CD4-positive, alpha-beta T cell (primary cell): Measurements from ENCODE around the gene POLR3H. TPM values are rescaled to one million over a fixed set of nuclear protein-coding genes. Genes with fewer than 3 reads are reported as not detected.

Experiments
- ATAC-seq: fragments of 200-7000 bp; cut with Tn5 transposase; one replicate; pipeline ENCODE4 v1.10.0; 2022; ENCODE audit warnings: mild to moderate bottlenecking; ENCODE audit not compliant: poor library complexity
- CTCF ChIA-PET: fragments of 350-600 bp; sonication (Branson Sonifier 250); formaldehyde crosslinking; loops from one replicate; lab custom pipeline; 2021; ENCODE audit warnings: antibody characterized with exemption, inconsistent platforms; lab: Charles Lee
- POLR2A ChIA-PET: fragments of 350-600 bp; sonication (Branson Sonifier 250); formaldehyde crosslinking; loops from one replicate; lab custom pipeline; 2021; ENCODE audit warnings: antibody characterized with exemption, inconsistent platforms; lab: Charles Lee
- DNase-seq, 14 experiments: peaks; one replicate each; pipeline ENCODE4 v3.0.0-alpha.2; 2013 to 2020; ENCODE audit warnings: mixed read lengths in 2 of 14
- H3K27ac ChIP-seq, 2 donors: one replicate each; pipeline versions ENCODE4 v1.5.1 to v1.7.0; 2013; ENCODE audit warnings: low read length in 2 of 2, low read depth in 1 of 2, mild to moderate bottlenecking in 1 of 2
- H3K27me3 ChIP-seq, 2 experiments: 1 replicate in 1 of 2; 2 replicates in 1 of 2; pipeline versions ENCODE4 v1.6.1 to v1.7.0; 2013; ENCODE audit warnings: low read length in 2 of 2, control low read depth in 1 of 2, mild to moderate bottlenecking in 1 of 2, moderate library complexity in 1 of 2; ENCODE audit not compliant: insufficient read depth in 2 of 2, control insufficient read depth in 1 of 2
- H3K36me3 ChIP-seq: one replicate; pipeline ENCODE4 v1.6.1; 2013; ENCODE audit warnings: low read length, control low read depth; ENCODE audit not compliant: insufficient read depth
- H3K4me1 ChIP-seq: one replicate; pipeline ENCODE4 v1.6.1; 2013; ENCODE audit warnings: low read length, control low read depth; ENCODE audit not compliant: insufficient read depth
- H3K4me3 ChIP-seq: one replicate; pipeline ENCODE4 v1.5.1; 2013; ENCODE audit warnings: mild to moderate bottlenecking, low read length, moderate library complexity
- H3K9me3 ChIP-seq, 2 experiments: 1 replicate in 1 of 2; 2 replicates in 1 of 2; pipeline versions ENCODE4 v1.6.1 to v1.7.0; 2013; ENCODE audit warnings: low read length in 2 of 2, mild to moderate bottlenecking in 2 of 2, control low read depth in 1 of 2, moderate library complexity in 1 of 2; ENCODE audit not compliant: control insufficient read depth in 1 of 2, insufficient read depth in 1 of 2
- H3K27ac Mint-ChIP-seq: one replicate; pipeline ENCODE4 v1.8.0; 2020; ENCODE audit warnings: mixed read lengths
- H3K27me3 Mint-ChIP-seq: one replicate; pipeline ENCODE4 v1.8.0; 2021; ENCODE audit warnings: mixed read lengths
- H3K36me3 Mint-ChIP-seq: one replicate; pipeline ENCODE4 v1.8.0; 2021; ENCODE audit warnings: low read depth, mixed read lengths
- H3K4me1 Mint-ChIP-seq: one replicate; pipeline ENCODE4 v1.8.0; 2021; ENCODE audit warnings: low read depth, mixed read lengths
- H3K4me3 Mint-ChIP-seq: one replicate; pipeline ENCODE4 v1.8.0; 2020; ENCODE audit warnings: mild to moderate bottlenecking, mixed read lengths
- H3K9me3 Mint-ChIP-seq: one replicate; pipeline ENCODE4 v1.8.0; 2020; ENCODE audit warnings: mixed read lengths
- intact Hi-C, 2 experiments: fragments of 100-400 bp; cut with DNase I in 1 of 2; cut with micrococcal nuclease in 1 of 2; formaldehyde crosslinking; loops; one replicate each; pipeline versions ENCODE4 v1.15.1 to v1.9.0; 2023 to 2025; cut with DNase I, micrococcal nuclease
- total RNA-seq, 174 experiments: library from RNA in 2 of 174; stranded (reverse) in 2 of 174; gene quantifications; one replicate each; pipeline ENCODE4 v1.2.3 and lab custom pipeline; 2021 to 2026
- TF ChIP-seq, protein P1 (sequence below): fragments of 200-600 bp; IDR thresholded peaks from one replicate; pipeline ENCODE4 v1.8.0; 2022; ENCODE audit warnings: antibody characterized with exemption, mild to moderate bottlenecking

POLR3H gene
- total RNA-seq, 2 experiments from 2014 or later: 13.4 to 17.3 TPM

DNA sequence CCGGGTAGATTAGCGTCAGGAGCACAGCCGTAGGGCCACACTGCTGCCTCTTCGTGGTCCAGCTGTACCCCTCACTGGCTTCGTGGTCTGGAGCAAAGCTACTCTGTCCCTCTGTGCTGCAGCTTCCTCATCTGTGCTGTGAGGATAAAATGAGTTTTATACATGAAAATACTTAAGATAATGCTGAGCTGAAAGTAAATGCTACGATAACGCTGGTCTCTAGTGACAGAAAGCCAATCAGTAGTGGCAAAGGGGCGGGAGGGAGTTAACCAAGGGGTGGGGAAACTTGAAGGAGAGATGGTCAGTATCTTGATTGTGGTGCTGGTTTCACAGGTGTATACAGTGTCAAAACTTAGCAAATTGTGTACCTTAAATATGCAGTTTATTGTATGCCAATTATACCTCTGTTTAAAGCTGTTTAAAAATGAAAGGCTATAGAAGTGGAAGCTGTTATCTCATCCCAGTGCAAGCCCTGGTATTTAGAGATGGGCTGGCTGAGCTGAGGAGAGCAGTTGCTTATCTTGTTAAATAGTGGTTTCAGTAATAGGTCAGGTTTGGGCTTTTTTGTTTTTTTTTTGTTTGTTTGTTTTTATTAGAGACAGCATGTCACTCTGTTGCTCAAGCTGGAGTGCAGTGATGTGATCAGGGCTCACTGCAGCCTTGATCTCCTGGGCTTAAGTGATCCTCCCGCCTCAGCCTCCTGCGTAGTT, 38.6 kb downstream of the POLR3H start:
- H3K4me1 ChIP-seq: no peaks in the 10 kb centered on the region
- DNase-seq: no peak
- no peak overlapping the region for H3K4me3 ChIP-seq
- H3K9me3 ChIP-seq: no peaks in the 10 kb centered on the region
- CTCF ChIA-PET: interaction anchor here (1.0 to 1.8 kb wide), 5 partner anchors 12 to 102 kb away, joined by 3 to 6 read pairs (median 4); no protein-coding TSS in a partner anchor
- H3K27ac ChIP-seq: no peak overlapping the region
- H3K36me3 ChIP-seq: peaks cover 68% of the 10 kb centered on the region
- POLR2A ChIA-PET: no interaction called here
- Mint-ChIP-seq H3K27me3 (no peaks in the 10 kb centered on the region), H3K4me3 (no peak overlapping the region), H3K36me3 (peaks cover 76% of the 10 kb centered on the region), H3K4me1 (no peaks in the 10 kb centered on the region), H3K9me3 (no peaks in the 10 kb centered on the region), H3K27ac (no peak overlapping the region)
- TF ChIP-seq, protein P1, sequence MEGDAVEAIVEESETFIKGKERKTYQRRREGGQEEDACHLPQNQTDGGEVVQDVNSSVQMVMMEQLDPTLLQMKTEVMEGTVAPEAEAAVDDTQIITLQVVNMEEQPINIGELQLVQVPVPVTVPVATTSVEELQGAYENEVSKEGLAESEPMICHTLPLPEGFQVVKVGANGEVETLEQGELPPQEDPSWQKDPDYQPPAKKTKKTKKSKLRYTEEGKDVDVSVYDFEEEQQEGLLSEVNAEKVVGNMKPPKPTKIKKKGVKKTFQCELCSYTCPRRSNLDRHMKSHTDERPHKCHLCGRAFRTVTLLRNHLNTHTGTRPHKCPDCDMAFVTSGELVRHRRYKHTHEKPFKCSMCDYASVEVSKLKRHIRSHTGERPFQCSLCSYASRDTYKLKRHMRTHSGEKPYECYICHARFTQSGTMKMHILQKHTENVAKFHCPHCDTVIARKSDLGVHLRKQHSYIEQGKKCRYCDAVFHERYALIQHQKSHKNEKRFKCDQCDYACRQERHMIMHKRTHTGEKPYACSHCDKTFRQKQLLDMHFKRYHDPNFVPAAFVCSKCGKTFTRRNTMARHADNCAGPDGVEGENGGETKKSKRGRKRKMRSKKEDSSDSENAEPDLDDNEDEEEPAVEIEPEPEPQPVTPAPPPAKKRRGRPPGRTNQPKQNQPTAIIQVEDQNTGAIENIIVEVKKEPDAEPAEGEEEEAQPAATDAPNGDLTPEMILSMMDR: no peak
- intact Hi-C loops: loop anchor here in 1 of 2 experiments (10.0 kb wide), 1 partner anchor 581 kb away; no protein-coding TSS in a partner anchor
- ATAC-seq: no peak
- no peaks in the 10 kb centered on the region for H3K27me3 ChIP-seq

DNA sequence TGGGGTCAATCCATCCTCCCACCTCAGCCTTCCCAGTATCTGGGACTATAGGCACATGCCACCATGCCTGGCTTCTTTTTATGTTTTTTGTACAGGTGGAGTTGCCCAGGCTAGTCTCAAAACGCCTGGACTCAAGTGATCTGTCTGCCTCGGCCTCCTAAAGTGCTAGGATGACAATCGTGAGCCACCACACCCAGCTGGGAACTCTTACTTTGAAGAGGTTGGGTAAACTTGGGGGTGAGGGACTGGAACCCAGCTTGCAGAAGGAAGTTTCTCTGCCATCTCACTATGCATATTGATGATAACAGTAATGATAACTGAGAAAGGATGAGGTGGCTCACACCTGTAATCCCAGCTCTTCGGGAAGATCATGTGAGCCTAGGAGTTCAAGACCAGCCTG, 39.5 kb downstream of the POLR3H start:
- H3K27me3 ChIP-seq: no peaks in the 10 kb centered on the region
- peaks cover 66% of the 10 kb centered on the region for H3K36me3 ChIP-seq
- H3K9me3 ChIP-seq: no peaks in the 10 kb centered on the region
- TF ChIP-seq, protein P1: no peak
- H3K4me1 ChIP-seq: no peaks in the 10 kb centered on the region
- no peak overlapping the region for H3K4me3 ChIP-seq
- POLR2A ChIA-PET: no interaction called here
- no peaks in the 10 kb centered on the region for H3K27me3 Mint-ChIP-seq
- CTCF ChIA-PET: interaction anchor here (1.0 to 1.8 kb wide), 4 partner anchors 13 to 22 kb away, joined by 3 to 4 read pairs (median 4); no protein-coding TSS in a partner anchor
- no peaks in the 10 kb centered on the region for H3K9me3 Mint-ChIP-seq
- no peaks in the 10 kb centered on the region for H3K4me1 Mint-ChIP-seq
- intact Hi-C loops: loop anchor here in 1 of 2 experiments (10.0 kb wide), 1 partner anchor 580 kb away; no protein-coding TSS in a partner anchor
- DNase-seq: no peak
- no peak for ATAC-seq
- H3K4me3 Mint-ChIP-seq: no peak overlapping the region
- peaks cover 74% of the 10 kb centered on the region for H3K36me3 Mint-ChIP-seq
- no peak overlapping the region for H3K27ac Mint-ChIP-seq
- no peak overlapping the region for H3K27ac ChIP-seq

- H3K9me3 ChIP-seq: no peaks in the 10 kb centered on the region
- Mint-ChIP-seq H3K4me3 (no peak overlapping the region), H3K27ac (no peak overlapping the region), H3K4me1 (no peaks in the 10 kb centered on the region), H3K9me3 (no peaks in the 10 kb centered on the region), H3K27me3 (no peaks in the 10 kb centered on the region), H3K36me3 (peaks cover 74% of the 10 kb centered on the region)
- CTCF ChIA-PET: interaction anchor here (1.6 kb wide), 1 partner anchor 20 kb away, joined by 3 read pairs; no protein-coding TSS in a partner anchor
- intact Hi-C loops: loop anchor here in 1 of 2 experiments (10.0 kb wide), 1 partner anchor 580 kb away; no protein-coding TSS in a partner anchor
- no peak overlapping the region for H3K4me3 ChIP-seq
- H3K27me3 ChIP-seq: no peaks in the 10 kb centered on the region
- TF ChIP-seq, protein P1: no peak
- no peaks in the 10 kb centered on the region for H3K4me1 ChIP-seq
- no peak overlapping the region for H3K27ac ChIP-seq
- DNase-seq (no peak), ATAC-seq (no peak)
- POLR2A ChIA-PET: no interaction called here
- H3K36me3 ChIP-seq: peaks cover 70% of the 10 kb centered on the region
Observed at GRCh38 chr22:41504397-41504796, 39.9 kb downstream of the POLR3H start.
